Left renal cortex interstitium (tissue), 4 donors: ENCODE measurements around the gene CABP7. TPM values are rescaled to one million over a fixed set of nuclear protein-coding genes. Genes with fewer than 3 reads are reported as not detected.
A peak's percentile ranks its signal among the peaks of the same experiment; 100 is the strongest.
"Not testable (repeated sequence)": the region's sequence is repeated elsewhere in the genome, so short reads cannot be mapped to it uniquely, and the experiment has no call there.

ENCODE experiments used
- DNase-seq, 4 donors: peaks; one replicate each; pipeline ENCODE4 v3.0.0-alpha.2; 2013; ENCODE audit warnings: low read depth in 4 of 4, low spot score in 2 of 4, missing footprints in 1 of 4
- polyA plus RNA-seq, 4 donors: library from polyadenylated mRNA; unstranded; fragments of 120-200 nt; gene quantifications; one replicate each; pipeline ENCODE4 v1.2.1, GENCODE V29; 2013; ENCODE audit not compliant: insufficient read length in 4 of 4

The CABP7 gene
- polyA plus RNA-seq, 4 donors = 0.06 to 0.33 (median 0.13) TPM

GRCh38 chr22:29744902-29745301 lies 25.1 kb downstream of the CABP7 start:
- DNase-seq = no peak

DNA sequence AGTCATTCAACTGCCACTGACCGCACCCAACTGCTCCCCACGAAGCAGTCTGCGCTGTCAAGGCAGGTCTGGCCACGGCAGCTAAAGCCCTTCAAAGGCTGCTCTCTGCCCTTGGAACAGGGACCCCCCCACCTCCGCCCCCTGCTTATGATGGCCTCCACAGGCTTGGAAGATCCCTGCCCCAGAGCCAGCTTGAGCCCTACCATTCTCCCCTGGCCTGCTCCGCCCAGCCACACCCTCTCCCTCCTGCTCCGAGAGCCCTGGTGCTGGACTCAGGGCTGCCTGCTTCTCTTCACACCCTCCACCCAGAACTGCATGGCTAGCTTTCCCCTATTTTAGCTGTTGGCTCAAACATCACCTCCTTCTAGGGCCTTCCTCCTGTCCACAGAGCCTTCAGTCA lies 28.0 kb downstream of the CABP7 start:
- DNase-seq = no peak

DNA sequence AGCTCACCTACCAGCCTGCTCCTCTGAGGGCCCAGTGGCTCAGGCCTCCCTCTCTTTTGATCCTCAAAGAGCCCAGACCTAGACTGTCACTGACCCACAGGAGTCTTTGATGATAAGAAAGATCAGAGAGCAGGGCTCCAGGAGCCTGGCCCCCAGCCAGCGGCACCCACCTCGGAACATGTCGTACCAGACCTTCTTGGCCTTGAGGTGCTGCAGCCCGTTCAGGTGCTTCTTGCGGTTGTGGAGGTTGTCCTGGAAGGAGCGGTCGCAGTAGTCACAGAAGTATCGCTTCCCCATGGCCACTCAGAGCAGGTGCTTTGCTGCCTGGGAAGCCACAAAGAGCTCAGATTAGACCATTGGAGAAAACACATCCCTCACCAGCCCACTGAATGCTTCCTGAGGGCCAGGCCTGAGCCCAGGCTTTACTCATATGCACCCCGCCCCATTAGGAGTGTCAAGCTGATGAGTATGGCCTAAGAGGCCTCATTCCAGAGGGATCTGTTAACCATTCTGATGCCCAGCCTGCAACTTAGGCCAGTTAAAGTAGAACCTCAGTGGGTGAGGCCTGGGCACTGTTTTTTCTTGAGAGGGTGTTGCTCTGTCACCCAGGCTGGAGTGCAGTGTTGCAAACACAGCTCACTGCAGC lies 28.6 kb downstream of the CABP7 start:
- no peak for DNase-seq

DNA sequence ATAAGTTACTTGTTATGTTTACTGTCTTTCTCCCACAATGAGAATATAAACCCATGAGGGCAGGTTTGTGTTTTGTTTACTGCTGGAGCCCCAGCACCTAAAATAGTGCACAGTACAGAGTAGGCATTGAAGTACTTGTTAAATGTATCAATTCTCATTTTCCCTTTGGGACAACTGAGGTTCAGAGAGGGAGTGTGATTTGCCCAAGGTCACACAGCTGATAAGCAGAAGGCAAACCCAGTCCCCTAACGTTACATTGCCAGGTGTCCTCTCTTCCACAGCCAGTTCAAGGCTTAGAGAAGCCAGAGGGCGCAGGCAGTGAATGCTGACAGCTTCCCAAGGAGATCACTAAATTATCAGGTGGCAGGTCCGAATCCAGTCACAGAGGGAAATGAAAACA lies 30.2 kb downstream of the CABP7 start:
- no peak for DNase-seq

GRCh38 chr22:29750559-29751538 lies 31.0 kb downstream of the CABP7 start:
- no peak for DNase-seq

- DNase-seq = no peak
Observed at GRCh38 chr22:29751669-29752068, 31.9 kb downstream of the CABP7 start.

DNA sequence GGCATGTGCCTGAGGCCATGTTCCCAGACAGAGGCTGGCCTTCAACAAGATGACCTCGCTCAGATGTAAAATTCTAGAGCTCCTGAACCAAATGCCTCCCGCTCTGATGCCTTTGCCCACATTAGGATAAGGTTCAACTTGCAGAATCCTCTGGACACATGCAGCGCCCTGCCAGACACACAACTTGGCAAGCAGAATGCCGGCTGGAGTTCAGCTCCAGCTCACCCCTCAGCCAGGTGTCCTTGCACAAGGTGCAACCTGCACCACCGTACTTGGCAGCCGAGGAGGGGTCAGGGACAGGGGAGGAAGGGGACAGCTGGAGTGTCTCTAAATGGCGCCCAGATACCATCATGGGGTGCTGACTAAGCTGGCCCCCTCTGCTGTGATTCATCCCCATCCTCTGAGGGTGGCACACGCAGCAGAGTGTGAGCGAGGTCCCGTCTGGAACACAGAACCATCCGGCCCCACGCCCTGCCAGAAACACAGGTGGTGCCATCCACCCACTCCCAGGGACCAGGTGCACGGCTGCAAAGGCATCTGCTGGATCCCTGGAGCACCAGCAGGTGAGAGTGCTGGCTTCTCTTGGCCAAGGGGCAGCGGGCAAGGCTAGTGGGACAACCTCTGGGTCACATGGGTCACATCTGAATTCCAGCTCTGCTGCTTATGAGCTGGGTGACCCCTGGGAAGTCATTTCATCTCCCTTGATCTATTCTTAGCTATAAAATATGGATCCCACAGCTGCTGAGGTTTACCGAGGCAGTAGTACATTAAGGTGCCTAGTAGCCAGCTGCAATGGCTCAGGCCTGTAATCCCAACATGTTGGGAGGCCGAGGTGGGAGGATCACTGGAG lies 34.2 kb downstream of the CABP7 start:
- no peak for DNase-seq

- DNase-seq = not testable (repeated sequence)
Observed at GRCh38 chr22:29754658-29755395, 35.0 kb downstream of the CABP7 start.

DNA sequence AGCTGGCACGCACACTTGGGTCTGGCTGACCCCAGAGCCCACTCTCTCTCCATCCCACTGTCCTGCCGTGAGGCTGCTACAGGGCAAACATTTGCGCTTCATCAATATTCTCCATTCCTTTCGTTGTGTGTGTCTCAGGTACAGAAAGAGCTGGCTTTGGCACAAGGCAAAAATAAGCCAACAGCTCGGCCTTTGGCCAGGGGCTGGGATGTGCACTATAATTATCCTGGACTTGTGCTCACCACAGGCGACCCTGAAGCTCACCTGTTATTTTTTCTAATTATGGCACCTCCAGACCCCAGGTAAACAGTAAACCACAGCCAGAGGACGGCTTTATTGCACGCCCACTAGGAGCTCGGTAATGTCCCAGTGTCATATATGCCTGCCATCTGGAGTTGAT lies 36.1 kb downstream of the CABP7 start:
- DNase-seq = no peak

- no peak for DNase-seq
Observed at GRCh38 chr22:29756341-29756740, 36.5 kb downstream of the CABP7 start.

GRCh38 chr22:29757096-29757495 lies 37.3 kb downstream of the CABP7 start:
- no peak for DNase-seq

DNA sequence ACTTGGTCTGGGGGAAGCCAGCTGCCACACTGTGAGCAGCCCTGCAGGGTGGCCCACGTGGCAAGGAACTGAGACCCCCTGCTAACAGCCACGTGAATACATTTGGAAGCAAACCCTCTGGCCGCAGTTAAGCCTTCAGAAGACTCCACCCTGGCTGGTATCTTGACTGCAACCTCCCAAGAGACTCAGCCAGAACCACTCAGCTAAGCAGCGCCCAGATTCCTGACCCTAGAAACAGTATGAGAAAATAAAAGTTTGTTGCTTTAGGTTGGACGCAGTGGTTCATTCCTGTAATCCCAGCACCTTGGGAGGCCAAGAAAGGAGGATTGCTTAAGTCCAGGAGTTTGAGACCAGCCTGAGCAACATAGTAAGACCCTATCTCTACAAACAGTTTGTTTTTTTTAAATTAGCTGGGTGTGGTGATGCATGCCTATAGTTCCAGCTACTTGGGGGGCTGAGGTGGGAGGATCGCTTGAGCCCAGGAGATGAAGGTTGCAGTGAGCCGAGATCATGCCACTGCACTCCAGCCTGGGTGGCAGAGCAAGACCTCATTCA lies 38.3 kb downstream of the CABP7 start:
- no peak for DNase-seq

GRCh38 chr22:29758959-29759358 lies 39.2 kb downstream of the CABP7 start:
- DNase-seq = no peak

GRCh38 chr22:29762263-29762662 lies 42.5 kb downstream of the CABP7 start:
- DNase-seq = no peak

DNA sequence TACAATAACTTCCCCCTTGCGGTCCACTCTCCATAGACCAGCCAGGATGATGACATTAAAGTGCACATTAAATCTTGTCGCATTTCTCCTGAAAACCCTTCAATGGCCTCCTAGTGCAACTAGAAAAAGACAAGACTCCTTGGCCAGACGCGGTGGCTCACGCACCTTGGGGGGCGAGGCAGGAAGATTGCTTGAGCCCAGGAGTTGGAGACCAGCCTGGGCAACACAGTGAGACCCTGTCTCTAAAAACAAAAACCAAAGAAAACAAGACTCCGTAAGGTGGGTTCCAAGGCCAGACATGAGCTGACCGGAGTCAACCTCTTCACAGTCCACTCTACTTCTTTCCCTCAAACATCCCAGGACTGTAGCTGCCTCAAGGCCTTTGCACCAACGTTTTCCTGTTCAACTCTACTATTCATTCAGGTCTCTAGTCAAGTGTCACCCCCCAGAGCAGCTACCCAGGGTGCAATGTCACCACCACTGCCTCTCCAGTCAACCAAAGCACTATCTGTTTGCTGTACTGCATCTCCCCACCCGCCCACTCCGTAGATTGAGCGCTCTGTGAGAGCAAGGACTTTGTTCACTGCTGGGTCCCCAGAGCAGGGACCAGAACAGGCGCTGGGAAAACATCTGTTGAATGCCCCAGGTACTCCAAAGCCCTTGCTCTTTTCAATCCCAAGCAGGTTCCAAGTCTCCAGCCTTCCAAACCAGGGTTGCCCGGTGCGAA lies 46.3 kb downstream of the CABP7 start:
- DNase-seq = no peak

DNA sequence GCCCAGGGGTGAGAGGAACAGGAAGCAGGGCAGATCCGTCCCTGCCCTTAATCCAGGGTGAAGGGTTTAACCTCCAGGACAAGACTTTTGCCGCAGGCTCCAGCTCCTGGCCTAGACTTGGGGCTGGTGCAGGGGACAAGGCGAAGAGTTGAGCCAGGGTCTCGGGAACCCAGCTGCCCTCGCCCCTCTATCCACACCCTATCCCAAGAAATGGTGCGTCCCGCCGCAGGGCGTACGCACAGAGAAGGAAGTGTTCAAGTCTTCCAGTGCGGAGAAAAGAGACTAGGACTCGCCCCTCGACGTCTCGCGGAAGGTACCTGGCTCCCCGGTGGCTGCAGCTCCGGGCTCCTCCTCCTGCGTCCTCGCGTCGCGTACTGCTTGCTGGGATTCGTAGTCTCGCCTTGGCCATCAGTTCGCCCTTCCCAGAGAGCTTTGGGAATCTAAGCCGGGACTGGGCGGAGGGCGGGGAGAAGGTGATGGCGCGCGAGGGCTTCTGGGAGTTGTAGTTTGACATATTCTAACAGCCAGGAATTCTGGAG lies 46.9 kb downstream of the CABP7 start, which contains the start of gene ZMAT5:
ZMAT5 (minus strand) TSS at position 376 of the 539 bp plus-strand sequence. CDS start 18,463 bp downstream, outside the sequence.
- DNase-seq = peak; percentile 94 to 99 (median 94)

GRCh38 chr22:29767171-29768051 lies 47.6 kb downstream of the CABP7 start, which contains the start of gene UQCR10:
Gene UQCR10, plus strand, starts transcription at chr22:29767369. Its CDS starts 30 bp downstream, at chr22:29767399.
- DNase-seq = peak; percentile 84 to 99 (median 89)
